ENCODE measurements around the gene MTUS2. TPM values are rescaled to one million over a fixed set of nuclear protein-coding genes. Genes with fewer than 3 reads are reported as not detected.

Gene MTUS2
- polyA plus RNA-seq, 1 donor from 2014 or later, result 4.4 TPM

- no peak for TF ChIP-seq CTCF (IDR thresholded peaks at IDR 0.05; ENCODE audit: poor library complexity, severe bottlenecking)
- no peak for TF ChIP-seq EZH2 (IDR thresholded peaks at IDR 0.05; ENCODE audit: borderline replicate concordance, insufficient read depth, low read length, poor library complexity, severe bottlenecking)
- no peak for TF ChIP-seq TAF1 (IDR thresholded peaks at IDR 0.05; ENCODE audit: low read depth)
These were observed 2.9 kb upstream of the MTUS2 start (continued) for GRCh38 chr13:28817204-28817603.

DNA sequence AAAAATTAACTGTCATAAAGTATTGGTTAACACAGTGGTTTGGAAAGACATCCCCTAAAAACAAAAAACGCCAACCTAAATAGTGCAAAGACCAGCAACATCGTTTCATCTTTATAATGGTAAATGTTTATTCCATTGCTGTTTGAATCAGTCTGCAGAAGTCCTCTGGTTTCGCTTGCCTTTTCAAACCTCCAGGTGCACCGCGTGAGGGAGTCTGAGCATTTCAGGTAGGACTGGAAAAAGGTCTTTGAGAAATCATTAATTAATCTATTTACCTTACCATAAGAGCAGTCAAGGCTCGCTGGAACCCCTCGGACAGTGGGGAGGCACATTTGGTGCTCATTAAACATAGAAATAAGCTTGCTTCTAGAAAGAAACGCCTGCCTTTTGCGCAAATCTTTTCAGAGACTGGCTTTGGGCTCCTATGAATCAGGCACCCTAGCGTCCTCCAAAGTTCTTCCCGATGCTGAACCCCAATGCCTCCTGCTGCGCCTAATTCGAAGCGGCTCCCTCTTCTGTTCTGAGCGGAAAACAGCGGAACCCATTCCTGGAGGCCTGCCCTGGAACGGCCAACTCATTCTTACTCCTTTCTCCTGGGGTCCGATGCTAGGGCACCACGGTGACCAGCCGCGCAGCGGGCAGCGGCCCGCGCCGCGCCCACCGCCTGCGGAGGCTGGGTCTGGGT lies 951 bp upstream of the MTUS2 start:
- Histone ChIP-seq H3K4me3 (ENCODE audit: low read length) (peak overlapping the region; percentile 67), H3K27ac (ENCODE audit: low read length) (no peak overlapping the region), H3K36me3 (ENCODE audit: insufficient read depth, low read length) (no peaks in the 10 kb centered on the region), H4K20me1 (ENCODE audit: insufficient read depth) (no peaks in the 10 kb centered on the region), H3K9ac (ENCODE audit: low read length) (no peak overlapping the region), H3F3A (ENCODE audit: insufficient read depth, low read length, poor library complexity, severe bottlenecking) (no peaks in the 10 kb centered on the region), H3K27me3 (ENCODE audit: insufficient read depth, low read depth, low read length) (peaks cover 33% of the 10 kb centered on the region), H3K79me2 (replicated peaks; ENCODE audit: insufficient read depth, low read length) (no peaks in the 10 kb centered on the region), H3K9me2 (ENCODE audit: insufficient read depth, low read length) (no peaks in the 10 kb centered on the region), H3K9me3 (ENCODE audit: low read length) (no peaks in the 10 kb centered on the region), H3K4me2 (ENCODE audit: low read length) (no peak overlapping the region), H2AFZ (ENCODE audit: low read depth, low read length) (no peak overlapping the region)
- TF ChIP-seq POLR2AphosphoS5 (IDR thresholded peaks at IDR 0.05), result no peak
- TF ChIP-seq SMC3 (conservative IDR thresholded peaks at IDR 0.05; ENCODE audit: poor library complexity), result peak; percentile 27
- TF ChIP-seq, protein P1, sequence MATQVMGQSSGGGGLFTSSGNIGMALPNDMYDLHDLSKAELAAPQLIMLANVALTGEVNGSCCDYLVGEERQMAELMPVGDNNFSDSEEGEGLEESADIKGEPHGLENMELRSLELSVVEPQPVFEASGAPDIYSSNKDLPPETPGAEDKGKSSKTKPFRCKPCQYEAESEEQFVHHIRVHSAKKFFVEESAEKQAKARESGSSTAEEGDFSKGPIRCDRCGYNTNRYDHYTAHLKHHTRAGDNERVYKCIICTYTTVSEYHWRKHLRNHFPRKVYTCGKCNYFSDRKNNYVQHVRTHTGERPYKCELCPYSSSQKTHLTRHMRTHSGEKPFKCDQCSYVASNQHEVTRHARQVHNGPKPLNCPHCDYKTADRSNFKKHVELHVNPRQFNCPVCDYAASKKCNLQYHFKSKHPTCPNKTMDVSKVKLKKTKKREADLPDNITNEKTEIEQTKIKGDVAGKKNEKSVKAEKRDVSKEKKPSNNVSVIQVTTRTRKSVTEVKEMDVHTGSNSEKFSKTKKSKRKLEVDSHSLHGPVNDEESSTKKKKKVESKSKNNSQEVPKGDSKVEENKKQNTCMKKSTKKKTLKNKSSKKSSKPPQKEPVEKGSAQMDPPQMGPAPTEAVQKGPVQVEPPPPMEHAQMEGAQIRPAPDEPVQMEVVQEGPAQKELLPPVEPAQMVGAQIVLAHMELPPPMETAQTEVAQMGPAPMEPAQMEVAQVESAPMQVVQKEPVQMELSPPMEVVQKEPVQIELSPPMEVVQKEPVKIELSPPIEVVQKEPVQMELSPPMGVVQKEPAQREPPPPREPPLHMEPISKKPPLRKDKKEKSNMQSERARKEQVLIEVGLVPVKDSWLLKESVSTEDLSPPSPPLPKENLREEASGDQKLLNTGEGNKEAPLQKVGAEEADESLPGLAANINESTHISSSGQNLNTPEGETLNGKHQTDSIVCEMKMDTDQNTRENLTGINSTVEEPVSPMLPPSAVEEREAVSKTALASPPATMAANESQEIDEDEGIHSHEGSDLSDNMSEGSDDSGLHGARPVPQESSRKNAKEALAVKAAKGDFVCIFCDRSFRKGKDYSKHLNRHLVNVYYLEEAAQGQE (IDR thresholded peaks at IDR 0.05; ENCODE audit: borderline replicate concordance), result no peak

DNA sequence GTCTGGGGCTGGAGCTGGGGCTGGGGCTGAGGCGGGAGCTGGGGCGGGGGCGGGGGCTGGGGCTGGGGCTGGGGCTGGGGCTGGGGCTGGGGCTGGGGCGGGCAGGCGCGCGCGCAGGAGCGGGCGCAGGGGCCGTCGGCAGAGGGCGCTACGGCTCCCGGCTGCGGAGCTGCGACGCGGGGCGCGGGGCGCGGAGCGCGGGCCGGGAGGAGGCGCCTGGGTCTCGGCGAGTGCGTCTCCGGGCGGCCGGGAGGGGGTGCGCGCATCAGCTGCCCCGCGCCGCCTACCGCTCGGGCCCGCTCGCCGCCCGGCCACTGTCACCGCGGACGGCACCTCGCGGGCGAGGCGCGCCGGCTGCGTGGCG lies 422 bp upstream of the MTUS2 start:
- no peaks in the 10 kb centered on the region for H4K20me1 ChIP-seq (ENCODE audit: insufficient read depth)
- H3K4me3 ChIP-seq (ENCODE audit: low read length), result peak overlapping the region; percentile 67

More for the DNA sequence above, 422 bp upstream of the MTUS2 start:
- TF ChIP-seq SMC3 (conservative IDR thresholded peaks at IDR 0.05; ENCODE audit: poor library complexity), result no peak
- TF ChIP-seq CTCF (IDR thresholded peaks at IDR 0.05; ENCODE audit: poor library complexity, severe bottlenecking), result peak; percentile 62
- TF ChIP-seq EP300 (conservative IDR thresholded peaks at IDR 0.05; ENCODE audit: poor library complexity, severe bottlenecking), result no peak
- peak; percentile 52 for TF ChIP-seq RAD21 (conservative IDR thresholded peaks at IDR 0.05)
- no peak for TF ChIP-seq TAF1 (IDR thresholded peaks at IDR 0.05; ENCODE audit: low read depth)
- TF ChIP-seq, protein P1 (IDR thresholded peaks at IDR 0.05; ENCODE audit: borderline replicate concordance), result no peak
- no peak for TF ChIP-seq MXI1 (conservative IDR thresholded peaks at IDR 0.05; ENCODE audit: poor library complexity, severe bottlenecking)
- no peak for TF ChIP-seq EZH2 (IDR thresholded peaks at IDR 0.05; ENCODE audit: borderline replicate concordance, insufficient read depth, low read length, poor library complexity, severe bottlenecking)
- TF ChIP-seq POLR2AphosphoS5 (IDR thresholded peaks at IDR 0.05), result peak; percentile 23
- Histone ChIP-seq H2AFZ (ENCODE audit: low read depth, low read length) (no peak overlapping the region), H3K79me2 (replicated peaks; ENCODE audit: insufficient read depth, low read length) (no peaks in the 10 kb centered on the region), H3K4me2 (ENCODE audit: low read length) (no peak overlapping the region), H3K9me2 (ENCODE audit: insufficient read depth, low read length) (no peaks in the 10 kb centered on the region), H3K9ac (ENCODE audit: low read length) (peak overlapping the region; percentile 62), H3K36me3 (ENCODE audit: insufficient read depth, low read length) (no peaks in the 10 kb centered on the region), H3K9me3 (ENCODE audit: low read length) (no peaks in the 10 kb centered on the region), H3K27ac (ENCODE audit: low read length) (no peak overlapping the region), H3K27me3 (ENCODE audit: insufficient read depth, low read depth, low read length) (peaks cover 33% of the 10 kb centered on the region), H3F3A (ENCODE audit: insufficient read depth, low read length, poor library complexity, severe bottlenecking) (no peaks in the 10 kb centered on the region)

All from neural cell (in vitro differentiated cells).